Effector CD4-positive, alpha-beta T cell (primary cell): ENCODE measurements around the gene GINS3.
"Not testable (repeated sequence)": the region's sequence is repeated elsewhere in the genome, so short reads cannot be mapped to it uniquely, and the experiment has no call there.

Source experiments
- DNase-seq: peaks from one replicate; pipeline ENCODE4 v3.0.0-alpha.2; 2020

GINS3 gene

DNA sequence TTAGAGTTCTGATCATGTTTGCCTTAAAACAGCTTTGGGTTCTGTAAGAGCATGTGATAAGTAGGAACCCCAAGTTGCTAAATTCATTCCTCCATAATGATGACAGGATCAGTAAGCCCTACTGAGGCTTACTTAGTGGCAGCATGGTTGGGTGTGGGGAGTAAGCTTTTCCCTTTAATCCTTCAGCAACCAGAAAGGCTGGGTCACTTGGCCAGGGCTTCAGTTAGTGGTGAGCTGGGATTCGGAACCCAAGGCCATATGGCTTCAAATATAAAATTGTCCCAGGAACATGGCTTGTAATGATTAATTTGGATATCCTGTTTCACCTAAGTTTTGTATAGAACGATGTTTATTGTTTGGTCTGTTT, 850 bp downstream of the GINS3 start:
- no peak for DNase-seq

DNA sequence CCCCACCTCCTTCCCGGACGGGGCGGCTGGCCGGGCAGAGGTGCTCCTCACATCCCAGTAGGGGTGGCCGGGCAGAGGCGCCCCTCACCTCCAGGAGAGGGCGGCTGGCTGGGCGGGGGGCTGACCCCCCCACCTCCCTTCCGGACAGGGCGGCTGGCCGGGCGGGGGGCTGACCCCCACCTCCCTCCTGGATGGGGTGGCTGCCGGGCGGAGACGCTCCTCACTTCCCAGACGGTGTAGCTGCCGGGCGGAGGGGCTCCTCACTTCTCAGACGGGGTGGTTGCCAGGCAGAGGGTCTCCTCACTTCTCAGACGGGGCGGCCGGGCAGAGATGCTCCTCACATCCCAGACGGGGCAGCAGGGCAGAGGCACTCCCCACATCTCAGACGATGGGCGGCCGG, 4.6 kb downstream of the GINS3 start:
- DNase-seq: not testable (repeated sequence)

GRCh38 chr16:58399718-58400633, 7.7 kb downstream of the GINS3 start:
- no peak for DNase-seq

- not testable (repeated sequence) for DNase-seq
Measured at GRCh38 chr16:58401305-58401704, 9.0 kb downstream of the GINS3 start.

DNA sequence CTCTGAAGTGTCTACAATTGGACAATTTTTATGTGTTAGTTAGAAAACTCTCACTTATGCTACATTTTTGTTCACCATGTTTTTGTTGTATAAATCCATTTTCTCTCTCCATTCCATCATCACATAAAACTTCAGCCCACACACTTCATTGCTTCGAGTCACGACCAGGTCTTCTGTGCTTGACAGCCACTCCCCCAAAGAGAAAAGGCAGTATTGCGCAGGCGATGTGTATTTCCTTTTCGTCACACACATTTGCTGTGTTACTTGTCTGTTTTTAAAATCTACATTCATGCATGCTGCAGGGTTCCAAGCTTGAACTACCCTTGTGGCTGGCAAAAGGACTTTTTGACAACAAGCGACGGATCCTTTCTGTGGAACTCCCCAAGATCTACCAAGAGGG, 10.5 kb downstream of the GINS3 start:
- no peak for DNase-seq

- no peak for DNase-seq
Measured at GRCh38 chr16:58409316-58409973, 17.2 kb downstream of the GINS3 start.

DNA sequence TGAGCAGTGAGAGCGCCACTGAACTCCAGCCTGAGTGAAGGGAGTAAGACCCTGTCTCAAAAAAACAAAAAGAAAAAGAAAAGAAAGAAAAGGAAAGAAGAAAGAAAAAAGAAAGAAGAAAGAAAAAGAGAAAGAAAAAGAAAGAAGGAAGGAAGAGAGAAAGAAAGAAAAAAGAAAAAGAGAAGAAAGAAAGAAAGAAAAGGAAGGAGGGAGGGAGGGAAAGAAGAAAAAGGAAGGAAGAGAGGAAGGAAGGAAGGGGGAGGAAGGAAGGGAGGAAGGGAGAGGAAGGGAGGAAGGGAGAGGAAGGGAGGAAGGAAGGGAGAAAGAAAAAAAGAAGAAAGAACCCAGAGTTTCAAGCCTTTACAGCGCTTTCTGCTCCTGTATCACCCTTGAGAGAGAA, 19.1 kb downstream of the GINS3 start:
- no peak for DNase-seq

DNA sequence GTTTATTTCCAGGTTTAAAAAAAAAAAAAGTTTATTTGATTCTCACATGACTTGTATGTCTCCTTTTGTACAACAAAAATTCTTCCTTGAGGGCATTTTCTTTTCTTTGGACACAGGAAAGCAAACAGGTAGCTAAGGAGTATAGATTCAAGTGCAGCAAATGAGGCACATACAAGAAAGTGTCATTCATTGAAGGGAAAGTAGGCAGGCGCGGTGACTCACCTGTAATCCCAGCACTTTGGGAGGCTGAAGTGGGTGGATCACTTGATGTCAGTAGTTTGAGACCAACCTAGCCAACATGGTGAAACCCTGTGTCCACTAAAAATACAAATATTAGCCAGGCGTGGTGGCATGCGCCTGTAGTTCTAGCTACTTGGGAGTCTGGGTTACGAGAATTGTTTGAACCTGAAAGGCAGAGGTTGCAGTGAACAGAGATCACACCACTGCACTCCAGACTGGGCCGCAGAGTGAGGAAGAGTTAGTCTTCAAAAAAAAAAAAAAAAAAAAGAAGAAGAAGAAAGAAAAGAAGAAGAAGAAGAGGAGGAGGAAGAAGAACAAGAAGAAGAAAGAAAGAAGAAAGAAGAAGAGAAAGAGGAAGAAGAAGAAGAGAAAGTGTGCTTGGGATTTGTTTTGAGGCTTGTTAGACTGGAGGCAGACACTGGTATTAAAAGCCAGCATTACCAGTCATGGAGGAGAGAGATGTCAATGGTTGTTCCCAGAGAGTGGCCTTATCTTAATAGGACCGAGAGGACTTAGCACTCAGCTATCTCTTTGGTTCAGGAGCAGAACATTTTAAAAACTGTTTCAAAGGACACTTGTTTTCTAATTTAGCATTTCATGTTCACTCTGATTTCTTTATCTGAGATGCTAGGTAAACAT, 19.7 kb downstream of the GINS3 start:
- no peak for DNase-seq

- not testable (repeated sequence) for DNase-seq
Measured at GRCh38 chr16:58412615-58412970, 20.3 kb downstream of the GINS3 start.

DNA sequence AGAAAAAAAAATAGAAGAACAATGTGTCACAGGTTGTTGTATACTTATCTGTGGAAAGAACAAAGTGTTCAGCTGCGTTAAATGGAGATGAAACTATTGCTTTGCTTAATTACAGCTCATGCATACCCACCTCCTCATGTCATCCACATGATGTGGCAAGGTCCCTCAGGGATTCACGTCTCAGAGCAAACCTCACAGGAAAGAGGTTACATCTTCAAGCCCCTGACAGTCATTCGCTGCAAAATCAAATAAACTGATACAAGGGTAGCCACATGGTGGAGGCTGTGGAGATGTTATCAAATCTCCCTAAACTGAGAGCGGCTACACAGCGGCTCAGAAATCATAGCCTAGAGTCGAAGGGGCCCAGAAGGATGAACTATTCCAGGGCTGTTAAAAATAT, 21.1 kb downstream of the GINS3 start:
- DNase-seq: no peak

DNA sequence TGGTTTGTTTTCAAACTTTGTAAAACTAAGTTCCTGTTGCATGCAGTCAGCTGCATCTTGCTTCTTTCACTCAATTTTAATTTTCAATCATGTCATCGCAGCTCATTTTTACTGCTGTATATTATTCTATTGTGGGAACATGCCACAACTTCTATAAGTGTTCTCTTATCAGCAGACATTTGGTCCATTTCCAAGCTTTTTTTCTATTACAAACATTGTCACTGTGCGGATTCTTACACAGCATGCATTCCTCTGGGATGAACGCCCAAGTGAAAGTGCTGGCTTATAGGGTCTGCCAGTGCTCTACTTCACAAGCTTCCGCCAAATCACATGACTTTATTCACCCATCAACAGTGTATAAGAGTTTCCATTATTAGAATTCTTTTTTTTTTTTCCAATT, 22.7 kb downstream of the GINS3 start:
- no peak for DNase-seq

GRCh38 chr16:58415961-58416360, 23.7 kb downstream of the GINS3 start:
- not testable (repeated sequence) for DNase-seq

DNA sequence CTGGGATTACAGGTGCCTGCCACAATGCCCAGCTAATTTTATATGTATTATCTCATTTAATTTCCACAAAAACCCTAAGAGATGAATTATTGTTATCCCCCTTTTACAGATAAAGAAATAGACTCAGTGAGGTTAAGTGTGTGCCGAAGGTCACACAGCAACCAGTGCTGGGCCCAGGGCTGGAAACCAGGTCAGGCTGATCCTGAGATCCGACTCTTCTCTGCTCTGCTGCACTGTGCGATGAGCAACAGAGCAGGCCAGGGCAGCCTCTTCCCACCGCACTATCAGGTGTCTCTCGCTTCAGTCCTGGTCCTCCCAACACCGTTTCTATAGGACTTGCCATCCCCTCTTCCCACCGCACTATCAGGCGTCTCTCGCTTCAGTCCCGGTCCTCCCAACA, 24.8 kb downstream of the GINS3 start:
- no peak for DNase-seq

DNA sequence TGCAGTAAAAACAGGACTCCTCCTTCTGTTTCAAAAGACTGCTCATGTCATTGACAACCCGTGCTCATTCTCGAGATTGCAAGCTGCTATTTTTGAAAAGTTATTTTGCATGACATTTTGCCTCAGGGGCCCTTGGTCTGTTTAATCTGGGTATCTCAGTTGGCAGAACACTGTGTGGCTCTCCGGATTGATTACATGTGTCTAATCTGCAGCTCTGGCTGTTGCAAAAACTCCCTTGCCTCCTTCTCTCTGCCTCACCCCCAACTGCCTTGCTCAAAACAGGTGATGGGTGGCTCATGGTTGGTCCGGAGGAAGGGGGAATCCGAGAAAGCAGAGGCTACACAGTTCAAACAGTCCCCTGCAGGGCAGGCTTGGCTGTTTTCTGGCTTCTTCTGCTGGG, 25.3 kb downstream of the GINS3 start:
- no peak for DNase-seq

GRCh38 chr16:58418026-58418425, 25.8 kb downstream of the GINS3 start:
- no peak for DNase-seq

DNA sequence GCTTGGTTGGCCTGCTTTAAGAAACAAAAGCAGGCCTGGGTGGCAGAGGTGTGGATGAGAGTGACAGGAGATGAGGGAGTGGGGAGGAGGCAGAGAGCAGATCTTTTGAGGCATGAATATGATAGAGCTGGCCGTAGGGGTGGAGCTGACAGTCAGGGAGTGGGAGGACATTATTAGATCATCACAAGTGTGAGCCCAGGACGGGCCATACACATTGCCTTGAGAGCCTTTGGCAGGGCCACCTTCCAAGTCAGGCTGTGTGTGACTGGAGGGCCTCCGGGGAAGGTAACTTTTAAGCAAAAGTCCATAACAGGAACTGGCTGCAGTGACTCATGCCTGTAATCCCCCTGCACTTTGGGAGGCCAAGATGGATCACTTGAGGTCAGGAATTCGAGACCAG, 26.3 kb downstream of the GINS3 start:
- no peak for DNase-seq

DNA sequence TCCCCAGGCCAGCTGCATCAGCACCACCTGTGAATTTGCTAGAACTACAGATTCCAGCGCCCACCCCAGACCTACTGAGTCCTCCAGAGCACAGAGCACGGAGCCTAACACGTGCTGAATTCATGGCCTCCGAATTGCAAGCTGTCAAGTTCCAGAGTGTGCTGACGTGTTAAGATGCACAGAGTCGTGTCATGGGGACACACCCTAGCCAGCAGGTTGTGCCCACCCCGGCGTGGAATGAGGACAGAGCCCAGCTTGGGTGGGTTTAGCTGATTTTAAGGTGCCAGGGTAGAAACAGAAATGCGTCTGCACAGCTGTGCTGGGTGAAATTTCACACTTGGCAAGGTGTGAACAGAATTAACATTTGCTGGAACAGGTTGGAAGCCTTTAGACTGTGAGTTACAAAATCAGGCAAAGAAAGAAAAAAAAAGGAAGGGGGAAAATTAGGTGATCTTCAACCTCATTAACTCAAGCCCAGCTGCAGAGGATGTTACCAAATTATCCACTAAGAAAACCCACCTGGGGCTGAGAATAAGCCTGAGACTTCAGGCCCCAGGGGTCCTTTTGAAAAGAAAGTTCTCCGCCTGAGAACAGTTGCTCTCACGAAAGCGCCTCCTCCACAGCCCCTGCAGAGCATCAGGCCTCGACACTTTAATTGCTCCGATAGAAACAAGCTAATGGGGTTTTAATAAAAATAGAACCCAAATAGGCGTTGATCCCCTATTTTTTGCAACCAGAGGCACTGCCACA, 27.1 kb downstream of the GINS3 start:
- DNase-seq: no peak

GRCh38 chr16:58421059-58421458, 28.8 kb downstream of the GINS3 start:
- no peak for DNase-seq

- DNase-seq: no peak
Measured at GRCh38 chr16:58421529-58421928, 29.3 kb downstream of the GINS3 start.

DNA sequence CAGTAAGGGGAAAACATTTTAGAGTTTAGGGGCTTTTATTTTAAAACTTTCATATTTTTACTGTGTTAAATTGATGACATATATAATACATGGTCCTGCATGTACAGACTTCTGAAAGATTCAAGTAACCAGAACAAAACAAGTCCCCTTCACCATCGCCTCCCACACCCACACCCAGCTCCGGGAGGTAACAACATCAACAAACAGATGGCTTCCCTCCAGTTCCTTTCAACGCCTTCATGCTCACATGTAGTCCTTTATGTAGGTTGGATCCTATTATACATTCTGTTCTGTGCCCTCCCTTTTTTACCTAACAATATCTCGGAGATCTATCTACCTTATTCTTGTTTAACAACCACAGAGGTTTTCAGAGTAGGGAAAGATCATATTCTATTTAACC, 30.5 kb downstream of the GINS3 start:
- no peak for DNase-seq

GRCh38 chr16:58425245-58425644, 33.0 kb downstream of the GINS3 start:
- no peak for DNase-seq

DNA sequence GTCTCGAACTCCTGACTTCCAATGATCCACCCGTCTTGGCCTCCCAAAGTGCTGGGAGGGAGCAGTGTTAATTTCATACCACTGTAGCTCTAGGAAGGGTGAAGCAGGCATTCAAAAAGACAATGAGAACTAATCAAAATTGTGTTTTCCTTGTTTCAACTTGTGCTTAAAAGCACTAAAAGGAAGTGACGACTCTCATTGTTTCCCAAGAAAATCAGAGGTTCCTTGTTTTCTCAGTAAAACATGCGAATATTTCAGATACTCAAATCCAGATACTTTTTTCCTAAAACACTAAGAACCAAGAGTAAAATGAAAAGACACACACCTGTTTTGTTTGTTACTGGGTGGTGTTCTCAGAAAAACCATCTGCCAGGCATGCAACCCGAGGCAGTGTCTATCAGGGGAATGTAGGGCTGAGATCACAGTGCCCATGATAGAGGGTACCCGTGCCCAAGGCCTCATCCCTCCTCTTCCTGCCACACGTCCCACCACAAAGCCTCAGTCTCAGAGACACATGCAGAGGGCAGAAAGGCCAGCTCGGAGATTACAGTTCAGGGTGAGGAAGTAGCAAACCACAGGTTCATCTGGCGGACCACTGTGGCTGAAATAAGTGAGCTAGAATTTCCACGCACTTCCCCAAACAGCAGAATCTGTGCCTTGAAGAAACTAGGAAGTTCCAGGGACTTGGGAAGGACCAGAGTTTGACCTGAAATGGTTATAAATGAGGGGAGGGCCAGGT, 33.7 kb downstream of the GINS3 start:
- no peak for DNase-seq
